ENCODE data around the gene DOCK2. TPM values are rescaled to one million over a fixed set of nuclear protein-coding genes. Genes with fewer than 3 reads are reported as not detected.
A peak's percentile ranks its signal among the peaks of the same experiment; 100 is the strongest.

The DOCK2 gene
- total RNA-seq, 1 donor from 2014 or later = 0.77 TPM

GRCh38 chr5:169707686-169708085 lies 70.6 kb downstream of the DOCK2 start:
- Mint-ChIP-seq H3K36me3 (ENCODE audit: low read depth) (no peaks in the 10 kb centered on the region), H3K27ac (ENCODE audit: unreplicated experiment) (peak overlapping the region; percentile 64), H3K27me3 (ENCODE audit: low read depth) (no peaks in the 10 kb centered on the region), H3K9me3 (peaks cover 5% of the 10 kb centered on the region), H3K4me3 (no peak overlapping the region), H3K4me1 (peaks cover 37% of the 10 kb centered on the region)
- no peak for TF ChIP-seq CTCF (conservative IDR thresholded peaks at IDR 0.05)
- DNase-seq (ENCODE audit: low read depth, low spot score) = no peak

GRCh38 chr5:169710675-169711074 lies 73.6 kb downstream of the DOCK2 start:
- Mint-ChIP-seq H3K4me3 (no peak overlapping the region), H3K9me3 (peaks cover 10% of the 10 kb centered on the region), H3K4me1 (peaks cover 34% of the 10 kb centered on the region), H3K27me3 (ENCODE audit: low read depth) (no peaks in the 10 kb centered on the region), H3K36me3 (ENCODE audit: low read depth) (no peaks in the 10 kb centered on the region), H3K27ac (ENCODE audit: unreplicated experiment) (peak overlapping the region; percentile 1)
- no peak for TF ChIP-seq CTCF (conservative IDR thresholded peaks at IDR 0.05)
- no peak for DNase-seq (ENCODE audit: low read depth, low spot score)

GRCh38 chr5:169711551-169712225 lies 74.6 kb downstream of the DOCK2 start:
- Mint-ChIP-seq H3K4me3 (no peak overlapping the region), H3K27ac (ENCODE audit: unreplicated experiment) (peak overlapping the region; percentile 5), H3K4me1 (peaks cover 29% of the 10 kb centered on the region), H3K36me3 (ENCODE audit: low read depth) (no peaks in the 10 kb centered on the region), H3K9me3 (peaks cover 10% of the 10 kb centered on the region), H3K27me3 (ENCODE audit: low read depth) (no peaks in the 10 kb centered on the region)
- TF ChIP-seq CTCF (conservative IDR thresholded peaks at IDR 0.05) = no peak
- DNase-seq (ENCODE audit: low read depth, low spot score) = no peak

GRCh38 chr5:169712428-169712827 lies 75.4 kb downstream of the DOCK2 start:
- TF ChIP-seq CTCF (conservative IDR thresholded peaks at IDR 0.05) = no peak
- Mint-ChIP-seq H3K4me3 (no peak overlapping the region), H3K9me3 (peaks cover 10% of the 10 kb centered on the region), H3K27me3 (ENCODE audit: low read depth) (no peaks in the 10 kb centered on the region), H3K27ac (ENCODE audit: unreplicated experiment) (no peak overlapping the region), H3K36me3 (ENCODE audit: low read depth) (no peaks in the 10 kb centered on the region), H3K4me1 (peaks cover 24% of the 10 kb centered on the region)
- no peak for DNase-seq (ENCODE audit: low read depth, low spot score)

GRCh38 chr5:169716287-169716686 lies 79.2 kb downstream of the DOCK2 start:
- H3K27me3 Mint-ChIP-seq (ENCODE audit: low read depth) = no peaks in the 10 kb centered on the region
- H3K9me3 Mint-ChIP-seq = peaks cover 13% of the 10 kb centered on the region
- H3K36me3 Mint-ChIP-seq (ENCODE audit: low read depth) = no peaks in the 10 kb centered on the region
- H3K27ac Mint-ChIP-seq (ENCODE audit: unreplicated experiment) = no peak overlapping the region
- DNase-seq (ENCODE audit: low read depth, low spot score) = no peak
- H3K4me1 Mint-ChIP-seq = peaks cover 11% of the 10 kb centered on the region
- TF ChIP-seq CTCF (conservative IDR thresholded peaks at IDR 0.05) = no peak
- H3K4me3 Mint-ChIP-seq = no peak overlapping the region
